Measurements from ENCODE around the gene ILF3.

- no peak for TF ChIP-seq EZH2phosphoT487 (IDR thresholded peaks at IDR 0.05; ENCODE audit: borderline replicate concordance, low read depth, low read length)
- no peak for TF ChIP-seq CTCF (conservative IDR thresholded peaks at IDR 0.05; ENCODE audit: low read length)
These were observed 33.4 kb upstream of the ILF3 start for GRCh38 chr19:10620786-10621185.

Data from OCI-LY7 (cell line).